HG02642 (cell line): ENCODE results near the gene GPC5.
"Not testable (repeated sequence)": the region's sequence is repeated elsewhere in the genome, so short reads cannot be mapped to it uniquely, and the experiment has no call there.

Experiments
- ATAC-seq: cut with Tn5 transposase; IDR thresholded peaks from one replicate; pipeline ENCODE4 v1.9.1; 2021; ENCODE audit warnings: mild to moderate bottlenecking; ENCODE audit not compliant: unreplicated experiment, poor library complexity

GPC5 gene

GRCh38 chr13:92296154-92296671 lies 897.8 kb downstream of the GPC5 start:
- ATAC-seq: not testable (repeated sequence)

- ATAC-seq: no peak
Measured at GRCh38 chr13:92297971-92298942, 899.8 kb downstream of the GPC5 start.

- ATAC-seq: no peak
Measured at GRCh38 chr13:92300651-92301050, 902.2 kb downstream of the GPC5 start.

GRCh38 chr13:92303428-92303827 lies 905.0 kb downstream of the GPC5 start:
- ATAC-seq: no peak

GRCh38 chr13:92307752-92308151 lies 909.3 kb downstream of the GPC5 start:
- no peak for ATAC-seq

- no peak for ATAC-seq
Measured at GRCh38 chr13:92312823-92313222, 914.4 kb downstream of the GPC5 start.

- no peak for ATAC-seq
Measured at GRCh38 chr13:92313382-92313781, 915.0 kb downstream of the GPC5 start.

GRCh38 chr13:92315265-92315664 lies 916.8 kb downstream of the GPC5 start:
- no peak for ATAC-seq

GRCh38 chr13:92316030-92316429 lies 917.6 kb downstream of the GPC5 start:
- ATAC-seq: no peak

- ATAC-seq: no peak
Measured at GRCh38 chr13:92317066-92317465, 918.6 kb downstream of the GPC5 start.

GRCh38 chr13:92320323-92320722 lies 921.9 kb downstream of the GPC5 start:
- no peak for ATAC-seq

GRCh38 chr13:92321174-92321573 lies 922.8 kb downstream of the GPC5 start:
- no peak for ATAC-seq

GRCh38 chr13:92345627-92346026 lies 947.2 kb downstream of the GPC5 start:
- ATAC-seq: no peak

GRCh38 chr13:92346046-92346445 lies 947.6 kb downstream of the GPC5 start:
- ATAC-seq: no peak

GRCh38 chr13:92354583-92354982 lies 956.2 kb downstream of the GPC5 start:
- ATAC-seq: no peak

GRCh38 chr13:92355213-92355612 lies 956.8 kb downstream of the GPC5 start:
- no peak for ATAC-seq

- ATAC-seq: no peak
Measured at GRCh38 chr13:92362717-92363116, 964.3 kb downstream of the GPC5 start.

- ATAC-seq: no peak
Measured at GRCh38 chr13:92365904-92366303, 967.5 kb downstream of the GPC5 start.

GRCh38 chr13:92377396-92377795 lies 979.0 kb downstream of the GPC5 start:
- no peak for ATAC-seq

GRCh38 chr13:92379371-92379770 lies 981.0 kb downstream of the GPC5 start:
- ATAC-seq: no peak

GRCh38 chr13:92384410-92384809 lies 986.0 kb downstream of the GPC5 start:
- ATAC-seq: no peak

- no peak for ATAC-seq
Measured at GRCh38 chr13:92387245-92387644, 988.8 kb downstream of the GPC5 start.
